PC-9 (cell line): ENCODE measurements around the gene PADI1. TPM values are rescaled to one million over a fixed set of nuclear protein-coding genes. Genes with fewer than 3 reads are reported as not detected.

Experiments
- BruUV-seq: library from RNA; stranded (reverse); fragments of 400-500 nt; replicated peaks from 2 replicates; lab custom pipeline; 2021; lab: Mats Ljungman, UMichigan
- CTCF ChIA-PET: fragments of 300-600 bp; sonication (Branson Sonifier 250); formaldehyde crosslinking; loops from one replicate; lab custom pipeline; 2022; ENCODE audit warnings: antibody characterized with exemption; lab: Charles Lee
- POLR2A ChIA-PET: fragments of 300-600 bp; sonication (Branson Sonifier 250); formaldehyde crosslinking; loops from one replicate; lab custom pipeline; 2022; ENCODE audit warnings: antibody characterized with exemption; ENCODE audit not compliant: unreplicated experiment; lab: Charles Lee
- DNase-seq, 2 experiments: peaks; one replicate each; pipeline versions ENCODE4 v3.0.0 to v3.0.0-alpha.2; 2015 to 2022; ENCODE audit warnings: mixed read lengths in 1 of 2
- H2AFZ ChIP-seq: fragments of 200-600 bp; sonication (generic); 2 replicates; pipeline ENCODE4 v1.8.1; 2017; ENCODE audit warnings: antibody characterized with exemption
- H3F3A ChIP-seq: fragments of 200-600 bp; sonication (generic); 2 replicates; pipeline ENCODE4 v1.8.1; 2017; ENCODE audit warnings: antibody characterized with exemption, mild to moderate bottlenecking, low read depth; ENCODE audit not compliant: insufficient read depth
- H3K27ac ChIP-seq: fragments of 200-600 bp; sonication (generic); 2 replicates; pipeline ENCODE4 v1.6.1; 2016; ENCODE audit warnings: mixed run types
- H3K27me3 ChIP-seq: fragments of 200-600 bp; sonication (generic); 2 replicates; pipeline ENCODE4 v1.6.1; 2016; ENCODE audit warnings: low read depth, mixed run types; ENCODE audit not compliant: insufficient read depth
- H3K36me3 ChIP-seq: fragments of 200-600 bp; sonication (generic); 2 replicates; pipeline ENCODE4 v1.6.1; 2016; ENCODE audit warnings: low read depth, mixed run types
- H3K4me1 ChIP-seq: fragments of 200-600 bp; sonication (generic); replicated peaks from 2 replicates; pipeline ENCODE4 v1.6.1; 2016; ENCODE audit warnings: mixed run types; ENCODE audit not compliant: insufficient read depth
- H3K4me2 ChIP-seq: fragments of 200-600 bp; sonication (generic); 2 replicates; pipeline ENCODE4 v1.6.1; 2017; ENCODE audit warnings: mixed run types
- H3K4me3 ChIP-seq: fragments of 200-600 bp; sonication (generic); 2 replicates; pipeline ENCODE4 v1.6.1; 2016; ENCODE audit warnings: mixed run types
- H3K79me2 ChIP-seq: fragments of 200-600 bp; sonication (generic); 2 replicates; pipeline ENCODE4 v1.6.1; 2017; ENCODE audit warnings: low read depth, mixed run types
- H3K9me2 ChIP-seq: fragments of 200-600 bp; sonication (generic); 2 replicates; pipeline ENCODE4 v1.8.1; 2017; ENCODE audit warnings: mild to moderate bottlenecking; ENCODE audit not compliant: insufficient read depth
- H3K9me3 ChIP-seq: fragments of 200-600 bp; sonication (generic); 2 replicates; pipeline ENCODE4 v1.8.1; 2016; ENCODE audit warnings: low read depth; ENCODE audit not compliant: insufficient read depth
- H4K20me1 ChIP-seq: fragments of 200-600 bp; sonication (generic); 2 replicates; pipeline ENCODE4 v1.8.1; 2017; ENCODE audit not compliant: insufficient read depth
- CTCF ChIP-seq: fragments of 200-600 bp; sonication (generic); conservative IDR thresholded peaks from 2 replicates; pipeline ENCODE4 v1.6.1; 2017; ENCODE audit warnings: mixed run types, antibody characterized with exemption, mild to moderate bottlenecking, moderate library complexity
- EZH2 ChIP-seq: fragments of 200-600 bp; sonication (generic); IDR thresholded peaks from 2 replicates; pipeline ENCODE4 v1.8.0; 2017; ENCODE audit warnings: antibody characterized with exemption, low read depth
- intact Hi-C: fragments of 100-400 bp; cut with micrococcal nuclease; formaldehyde crosslinking; loops from one replicate; pipeline ENCODE4 v1.10.0; 2022; ENCODE audit not compliant: unreplicated experiment
- total RNA-seq: library from RNA; stranded (reverse); gene quantifications from 2 replicates; pipeline ENCODE4 v1.2.3, GENCODE V29; 2021

The PADI1 gene
- total RNA-seq, 1 experiment from 2014 or later, result 28.3 TPM

GRCh38 chr1:17276568-17276967, 71.6 kb downstream of the PADI1 start:
- TF ChIP-seq EZH2 (no peak), CTCF (0 out of 2 replicates have a peak, but pooled peaks have one; percentile 21)
- intact Hi-C loops, result loop anchor here (1.0 to 10.0 kb wide), 3 partner anchors 60 to 222 kb away; partner anchors contain the start of gene SDHB
- POLR2A ChIA-PET, result interaction anchor here (0.5 to 1.0 kb wide), 4 partner anchors 28 to 154 kb away, joined by 3 to 12 read pairs (median 8); no protein-coding TSS in a partner anchor

GRCh38 chr1:17277511-17278159, 72.7 kb downstream of the PADI1 start:
- Histone ChIP-seq H3K9me3 (no peaks in the 10 kb centered on the region), H3K4me1 (peaks cover 24% of the 10 kb centered on the region), H3K27ac (no peak overlapping the region), H3K36me3 (no peaks in the 10 kb centered on the region), H3K4me3 (no peak overlapping the region), H3K27me3 (no peaks in the 10 kb centered on the region), H2AFZ (no peak overlapping the region), H4K20me1 (no peaks in the 10 kb centered on the region), H3K9me2 (no peaks in the 10 kb centered on the region), H3K79me2 (no peaks in the 10 kb centered on the region), H3F3A (no peaks in the 10 kb centered on the region; the same call in 1 of the 2 replicates), H3K4me2 (no peak overlapping the region)
- no peak for TF ChIP-seq CTCF
- no peak for TF ChIP-seq EZH2
- ChIA-PET CTCF (interaction anchor here (1.3 kb wide), 2 partner anchors 68 to 92 kb away, joined by 5 to 6 read pairs; no protein-coding TSS in a partner anchor), POLR2A (no interaction called here)
- no peak for DNase-seq
- intact Hi-C loops, result loop anchor here (2.0 to 10.0 kb wide), 2 partner anchors 59 to 223 kb away; partner anchors contain the start of gene SDHB
- no TSS peak for BruUV-seq

More at GRCh38 chr1:17276568-17276967, 71.6 kb downstream of the PADI1 start:
- Histone ChIP-seq H3K4me2 (peak overlapping the region; percentile 52), H2AFZ (no peak overlapping the region), H3K79me2 (no peaks in the 10 kb centered on the region), H3K27me3 (no peaks in the 10 kb centered on the region), H3K36me3 (no peaks in the 10 kb centered on the region), H3F3A (no peaks in the 10 kb centered on the region; the same call in 1 of the 2 replicates), H3K4me1 (peaks cover 24% of the 10 kb centered on the region), H4K20me1 (no peaks in the 10 kb centered on the region), H3K9me2 (no peaks in the 10 kb centered on the region), H3K9me3 (no peaks in the 10 kb centered on the region), H3K27ac (peak overlapping the region; percentile 50; the same call in 1 of the 2 replicates), H3K4me3 (no peak overlapping the region)
- no TSS peak for BruUV-seq
- DNase-seq, result peak; percentile 88
- CTCF ChIA-PET, result interaction anchor here (0.5 to 1.3 kb wide), 10 partner anchors 13 to 93 kb away, joined by 3 to 11 read pairs (median 6); no protein-coding TSS in a partner anchor

- H3K4me1 ChIP-seq, result peaks cover 20% of the 10 kb centered on the region
- BruUV-seq, result no TSS peak
- TF ChIP-seq EZH2 (no peak), CTCF (no peak)
- H3F3A ChIP-seq, result no peaks in the 10 kb centered on the region; the same call in 1 of the 2 replicates
- H3K4me3 ChIP-seq, result no peak overlapping the region
- no peaks in the 10 kb centered on the region for H3K9me3 ChIP-seq
- CTCF ChIA-PET, result interaction anchor here (0.6 kb wide), 1 partner anchor 122 kb away, joined by 3 read pairs; no protein-coding TSS in a partner anchor
- POLR2A ChIA-PET, result interaction anchor here (0.6 kb wide), 1 partner anchor 297 kb away, joined by 26 read pairs; no protein-coding TSS in a partner anchor
- no peaks in the 10 kb centered on the region for H3K9me2 ChIP-seq
- H4K20me1 ChIP-seq, result no peaks in the 10 kb centered on the region
- no peak overlapping the region for H2AFZ ChIP-seq
- DNase-seq, result no peak
- H3K36me3 ChIP-seq, result no peaks in the 10 kb centered on the region
- intact Hi-C loops, result loop anchor here (10.0 kb wide), 1 partner anchor 224 kb away; the partner anchor contains the start of gene SDHB
- H3K27me3 ChIP-seq, result no peaks in the 10 kb centered on the region
- H3K79me2 ChIP-seq, result no peaks in the 10 kb centered on the region
- H3K27ac ChIP-seq, result no peak overlapping the region
- no peak overlapping the region for H3K4me2 ChIP-seq
Observed at GRCh38 chr1:17278996-17279830, 74.3 kb downstream of the PADI1 start.
